Bronchial epithelial cell (primary cell): ENCODE data around the gene PPFIA4. TPM values are rescaled to one million over a fixed set of nuclear protein-coding genes. Genes with fewer than 3 reads are reported as not detected.
A peak's percentile ranks its signal among the peaks of the same experiment; 100 is the strongest.

ENCODE experiments used
- DNase-seq: peaks from one replicate; pipeline ENCODE4 v3.0.0-alpha.2; 2010; ENCODE audit warnings: low read depth
- FAIRE-seq: peaks from 2 replicates; lab custom pipeline; 2011; peaks lifted over from hg19 to GRCh38; lab: Jason Lieb, UNC
- H3K27me3 ChIP-seq: 2 replicates; pipeline ENCODE4 v1.5.1; 2011; ENCODE audit warnings: low read length; ENCODE audit not compliant: control insufficient read depth, insufficient read depth
- H3K36me3 ChIP-seq: 2 replicates; pipeline ENCODE4 v1.5.1; 2011; ENCODE audit warnings: low read length; ENCODE audit not compliant: control insufficient read depth, insufficient read depth
- H3K4me3 ChIP-seq: 2 replicates; pipeline ENCODE4 v1.5.1; 2011; ENCODE audit warnings: mild to moderate bottlenecking, low read depth, low read length, control low read depth
- total RNA-seq: library from RNA; depleted of rRNA; stranded (reverse); fragments of >200 nt; gene quantifications from 2 replicates; pipeline ENCODE4 v1.2.1, GENCODE V29; 2014
- TF ChIP-seq, protein P1 (sequence below): IDR thresholded peaks from 2 replicates; pipeline ENCODE4 v1.5.1; 2011; ENCODE audit warnings: mild to moderate bottlenecking, moderate library complexity, low read length, control low read depth, inconsistent platforms; ENCODE audit not compliant: insufficient read depth, severe bottlenecking

The PPFIA4 gene
- total RNA-seq, 1 donor from 2014 or later = 4.2 TPM

DNA sequence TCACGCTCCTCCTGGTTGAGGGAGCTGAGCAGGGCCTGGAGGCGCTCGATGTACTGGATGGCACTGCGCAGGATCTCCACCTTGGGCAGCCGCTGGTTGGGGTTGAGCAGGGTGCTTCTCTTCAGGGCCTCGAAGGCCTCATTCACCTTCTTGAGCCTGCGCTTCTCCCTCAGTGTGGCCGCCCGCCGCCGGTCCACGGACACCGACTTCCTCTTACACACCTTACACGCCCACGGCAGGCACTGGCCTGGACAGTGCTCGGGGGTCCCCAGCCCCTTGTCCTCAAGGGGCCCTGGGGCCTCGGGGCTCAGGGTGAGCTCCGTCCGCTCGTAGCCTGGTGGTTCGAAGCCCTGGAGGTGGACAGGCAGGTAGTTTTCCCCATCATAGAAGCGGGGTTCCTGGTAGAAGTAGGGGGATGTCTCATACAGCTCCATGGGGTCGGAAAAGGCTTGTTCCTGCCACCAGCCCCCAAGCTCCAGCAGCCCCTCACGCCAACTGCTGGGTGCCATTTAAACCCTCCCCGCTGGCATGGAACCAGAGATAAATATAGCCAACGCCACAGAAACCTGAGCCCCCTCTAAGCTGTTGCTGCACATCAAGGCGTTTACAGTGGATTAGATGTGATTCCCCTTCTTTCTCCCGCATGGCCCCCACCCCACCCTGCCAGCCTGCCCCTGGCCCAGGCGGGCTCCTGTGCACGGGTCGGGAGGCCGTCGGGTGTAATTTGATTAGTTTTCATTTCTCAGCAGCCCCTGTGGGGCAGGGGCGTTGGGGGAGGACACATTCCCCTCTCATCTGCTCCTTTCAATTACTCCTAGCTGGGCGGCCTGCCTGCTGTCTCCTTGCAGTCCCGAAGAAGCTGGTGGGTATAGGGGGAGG lies 59.5 kb downstream of the PPFIA4 start, which contains the start of gene MYOG:
TSS of gene MYOG (minus strand) at position 485 of the 879 bp plus-strand sequence. CDS start at position 434, 51 bp downstream.
- TF ChIP-seq, protein P1, sequence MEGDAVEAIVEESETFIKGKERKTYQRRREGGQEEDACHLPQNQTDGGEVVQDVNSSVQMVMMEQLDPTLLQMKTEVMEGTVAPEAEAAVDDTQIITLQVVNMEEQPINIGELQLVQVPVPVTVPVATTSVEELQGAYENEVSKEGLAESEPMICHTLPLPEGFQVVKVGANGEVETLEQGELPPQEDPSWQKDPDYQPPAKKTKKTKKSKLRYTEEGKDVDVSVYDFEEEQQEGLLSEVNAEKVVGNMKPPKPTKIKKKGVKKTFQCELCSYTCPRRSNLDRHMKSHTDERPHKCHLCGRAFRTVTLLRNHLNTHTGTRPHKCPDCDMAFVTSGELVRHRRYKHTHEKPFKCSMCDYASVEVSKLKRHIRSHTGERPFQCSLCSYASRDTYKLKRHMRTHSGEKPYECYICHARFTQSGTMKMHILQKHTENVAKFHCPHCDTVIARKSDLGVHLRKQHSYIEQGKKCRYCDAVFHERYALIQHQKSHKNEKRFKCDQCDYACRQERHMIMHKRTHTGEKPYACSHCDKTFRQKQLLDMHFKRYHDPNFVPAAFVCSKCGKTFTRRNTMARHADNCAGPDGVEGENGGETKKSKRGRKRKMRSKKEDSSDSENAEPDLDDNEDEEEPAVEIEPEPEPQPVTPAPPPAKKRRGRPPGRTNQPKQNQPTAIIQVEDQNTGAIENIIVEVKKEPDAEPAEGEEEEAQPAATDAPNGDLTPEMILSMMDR = no peak
- FAIRE-seq = no peak
- peaks cover 3% of the 10 kb centered on the region for H3K27me3 ChIP-seq
- H3K4me3 ChIP-seq = no peak within 1 kb of the TSS
- DNase-seq = no peak
- H3K36me3 ChIP-seq = no peaks in the 10 kb centered on the region

DNA sequence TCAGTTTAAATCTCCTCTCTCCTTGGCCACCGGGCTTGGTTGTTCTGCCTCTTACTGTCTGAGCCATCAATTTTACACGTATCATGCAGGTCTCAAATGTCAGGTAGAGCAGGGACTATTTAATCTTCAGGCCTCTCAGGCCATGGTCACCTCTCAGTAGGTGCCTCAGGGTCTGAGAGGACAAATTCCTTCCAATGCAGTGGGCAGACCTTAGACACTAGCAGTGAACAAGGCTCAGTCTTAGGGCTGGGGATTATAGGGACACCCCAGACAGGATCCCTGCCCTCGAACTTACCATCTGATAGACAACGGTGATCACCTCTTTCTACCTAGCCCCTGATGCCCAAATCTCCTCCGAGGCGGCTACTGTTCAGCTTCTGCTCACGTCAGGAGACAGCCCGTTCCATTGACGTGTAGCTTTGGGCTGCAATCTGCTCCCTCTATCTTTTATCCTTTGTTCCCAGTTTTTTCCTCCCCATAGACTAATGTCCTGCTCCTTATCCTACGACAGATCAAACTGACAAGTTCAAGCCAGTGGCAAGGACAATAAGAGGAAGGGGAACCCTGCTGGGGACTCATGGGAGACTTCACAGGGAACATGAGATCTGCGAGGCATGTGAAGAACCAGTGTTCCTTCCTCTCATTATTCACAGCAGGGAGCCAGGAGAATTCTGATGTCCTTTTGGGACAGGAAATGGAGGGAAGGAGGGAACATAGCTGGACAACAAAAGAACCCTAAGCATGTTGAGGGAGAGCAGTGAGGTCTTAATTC lies 60.9 kb downstream of the PPFIA4 start:
- no peak for DNase-seq
- no peak overlapping the region for H3K4me3 ChIP-seq
- no peaks in the 10 kb centered on the region for H3K27me3 ChIP-seq
- H3K36me3 ChIP-seq = no peaks in the 10 kb centered on the region
- peak; percentile 28 for FAIRE-seq
- TF ChIP-seq, protein P1 = no peak

DNA sequence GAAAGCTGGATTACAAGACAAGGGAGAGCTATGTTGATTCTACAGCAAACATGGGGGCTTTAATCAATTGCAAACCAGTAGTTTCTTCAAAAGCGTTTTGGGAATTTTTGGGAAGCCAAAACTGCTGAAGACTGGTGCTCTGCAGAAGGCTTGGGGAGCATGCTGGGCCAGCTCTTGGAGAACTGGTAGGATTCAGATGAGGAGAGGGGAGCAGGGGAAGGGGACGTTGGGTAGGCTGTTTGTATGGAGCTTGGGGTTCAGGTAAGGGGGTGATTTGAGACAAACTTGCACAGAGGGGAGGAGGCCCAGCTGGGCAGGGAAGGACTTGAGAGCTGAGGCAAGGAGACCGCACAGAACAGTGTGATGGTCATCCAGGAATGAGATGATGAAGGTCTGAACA lies 62.1 kb downstream of the PPFIA4 start:
- H3K27me3 ChIP-seq = no peaks in the 10 kb centered on the region
- no peaks in the 10 kb centered on the region for H3K36me3 ChIP-seq
- DNase-seq (no peak), FAIRE-seq (no peak)
- H3K4me3 ChIP-seq = no peak overlapping the region
- TF ChIP-seq, protein P1 = no peak

DNA sequence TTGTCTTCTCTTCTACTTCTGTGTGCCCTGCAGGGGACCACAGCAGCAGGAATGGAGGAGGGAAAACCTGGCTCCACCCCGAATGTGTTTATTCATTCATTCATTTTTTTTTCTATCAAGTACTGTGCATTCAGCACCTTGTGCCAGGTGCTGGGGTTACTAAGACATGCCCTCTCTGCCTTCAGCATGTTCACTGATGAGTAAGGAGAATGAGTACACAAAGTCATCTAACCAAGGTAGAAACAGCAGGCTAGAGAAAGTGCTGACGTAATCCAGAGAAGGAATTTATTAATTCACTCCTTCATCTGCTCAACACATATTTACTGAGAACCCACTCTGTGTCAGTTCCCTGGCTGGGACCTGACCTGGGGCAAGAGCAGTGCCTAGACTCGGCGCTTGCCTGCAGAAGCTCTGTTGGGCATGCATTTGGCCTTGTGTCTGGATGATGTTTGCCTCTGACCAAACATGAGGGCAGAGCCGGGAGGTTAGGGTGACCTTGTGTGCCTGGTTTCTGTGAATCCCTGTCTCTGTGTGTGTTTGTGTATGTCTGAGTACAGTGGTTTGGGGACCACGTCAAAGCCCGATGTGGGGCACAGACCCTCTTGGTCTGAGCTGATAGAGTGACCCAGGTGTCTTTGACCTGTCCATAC lies 62.8 kb downstream of the PPFIA4 start:
- no peaks in the 10 kb centered on the region for H3K27me3 ChIP-seq
- TF ChIP-seq, protein P1 = no peak
- FAIRE-seq (no peak), DNase-seq (peak; percentile 88)
- H3K36me3 ChIP-seq = no peaks in the 10 kb centered on the region
- no peak overlapping the region for H3K4me3 ChIP-seq

DNA sequence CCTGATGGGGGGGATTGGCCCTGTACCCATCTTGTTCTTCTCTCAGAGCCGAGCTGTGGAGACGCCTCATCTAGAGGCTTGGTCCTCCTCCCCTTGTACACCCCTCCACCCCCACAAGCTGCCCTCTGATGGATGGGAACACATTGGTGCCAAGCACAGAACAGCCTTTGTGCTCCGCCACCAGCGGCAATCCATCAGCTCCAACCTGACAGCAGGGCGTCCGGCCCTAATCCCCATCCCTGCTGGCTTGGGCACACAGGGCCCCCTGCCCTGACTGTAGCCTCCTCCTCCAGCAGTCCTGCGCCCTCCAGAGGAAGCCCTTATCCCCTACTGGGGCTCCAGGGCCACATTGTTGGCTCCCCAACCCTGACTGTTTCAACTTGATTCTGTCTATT lies 63.4 kb downstream of the PPFIA4 start:
- Histone ChIP-seq H3K4me3 (no peak overlapping the region), H3K36me3 (no peaks in the 10 kb centered on the region), H3K27me3 (no peaks in the 10 kb centered on the region)
- DNase-seq (no peak), FAIRE-seq (no peak)
- TF ChIP-seq, protein P1 = no peak
